Lower leg skin (tissue), 3 donors: ENCODE measurements around the gene PGAM5.

Experiments
- CTCF ChIP-seq, 3 donors: fragments of 450-650 bp; IDR thresholded peaks; one replicate each; pipeline ENCODE4 v1.5.1; 2016; ENCODE audit warnings: antibody characterized with exemption in 3 of 3, mild to moderate bottlenecking in 3 of 3, moderate library complexity in 2 of 3
- POLR2A ChIP-seq, 2 donors: fragments of 450-650 bp; IDR thresholded peaks; one replicate each; pipeline ENCODE4 v1.6.1; 2016 to 2017; ENCODE audit warnings: antibody characterized with exemption in 2 of 2, mild to moderate bottlenecking in 1 of 2, moderate library complexity in 1 of 2

- no peak for TF ChIP-seq CTCF (IDR thresholded peaks at IDR 0.05)
- no peak for TF ChIP-seq POLR2A (IDR thresholded peaks at IDR 0.05)
Measured at GRCh38 chr12:132765361-132765760, 54.7 kb downstream of the PGAM5 start.
